HepG2 (cell line): ENCODE measurements around the gene PKP3. TPM values are rescaled to one million over a fixed set of nuclear protein-coding genes. Genes with fewer than 3 reads are reported as not detected.

Source experiments
- ATF5 ChIP-seq: sonication (generic); formaldehyde crosslinking; IDR thresholded peaks from 2 replicates; pipeline ENCODE4 v1.4.0; 2020; ENCODE audit warnings: mild to moderate bottlenecking, low read depth, missing genetic modification reagents
- ELF1 ChIP-seq: sonication (generic); formaldehyde crosslinking; IDR thresholded peaks from 2 replicates; pipeline ENCODE4 v1.4.0; 2020; ENCODE audit warnings: missing genetic modification reagents
- EZH2 ChIP-seq: conservative IDR thresholded peaks from 2 replicates; pipeline ENCODE4 v1.6.1; 2012; ENCODE audit warnings: mild to moderate bottlenecking, low read depth, low read length, moderate library complexity
- ISL2 ChIP-seq: sonication (generic); formaldehyde crosslinking; IDR thresholded peaks from 2 replicates; pipeline ENCODE4 v1.5.0; 2020; ENCODE audit warnings: missing genetic modification reagents
- LCORL ChIP-seq, 2 experiments: fragments of 450-650 bp in 1 of 2; sonication (generic) in 1 of 2; formaldehyde crosslinking in 1 of 2; IDR thresholded peaks; 2 replicates each; pipeline versions ENCODE4 v1.5.0 to v1.6.1; 2017 to 2020; ENCODE audit warnings: antibody characterized with exemption in 1 of 2, missing genetic modification reagents in 1 of 2
- NRL ChIP-seq: sonication (generic); formaldehyde crosslinking; IDR thresholded peaks from 2 replicates; pipeline ENCODE4 v1.5.0; 2020; ENCODE audit warnings: missing genetic modification reagents, mild to moderate bottlenecking, moderate library complexity, borderline replicate concordance
- STAT6 ChIP-seq: sonication (generic); formaldehyde crosslinking; IDR thresholded peaks from 2 replicates; pipeline ENCODE4 v1.4.0; 2020; ENCODE audit warnings: missing genetic modification reagents, mild to moderate bottlenecking, borderline replicate concordance
- U2AF2 ChIP-seq: fragments of 200-400 bp; formaldehyde crosslinking; IDR thresholded peaks from 2 replicates; pipeline ENCODE4 v1.6.1; 2017; ENCODE audit warnings: low read depth, mild to moderate bottlenecking, low read length
- ZNF713 ChIP-seq: sonication (generic); formaldehyde crosslinking; IDR thresholded peaks from 2 replicates; pipeline ENCODE4 v1.4.0; 2020; ENCODE audit warnings: mild to moderate bottlenecking, missing genetic modification reagents
- ZNF772 ChIP-seq: sonication (generic); formaldehyde crosslinking; IDR thresholded peaks from 2 replicates; pipeline ENCODE4 v1.5.0; 2020; ENCODE audit warnings: mild to moderate bottlenecking, missing genetic modification reagents
- ZNF788 ChIP-seq: sonication (generic); formaldehyde crosslinking; IDR thresholded peaks from 2 replicates; pipeline ENCODE4 v1.5.0; 2020; ENCODE audit warnings: mild to moderate bottlenecking, missing genetic modification reagents, borderline replicate concordance
- ZSCAN29 ChIP-seq: sonication (generic); formaldehyde crosslinking; conservative IDR thresholded peaks from 2 replicates; pipeline ENCODE4 v1.4.0; 2020; ENCODE audit warnings: mild to moderate bottlenecking, missing genetic modification reagents
- polyA plus RNA-seq, 8 experiments: library from polyadenylated mRNA; depleted of rRNA in 3 of 8; stranded (reverse) in 7 of 8; unstranded in 1 of 8; fragments of >200 nt; fragmentation: Illumina TruSeq in 4 of 8; extraction: Trizol in 4 of 8; gene quantifications; 2 replicates each; pipeline versions ENCODE4 v1.2.1 to v1.2.3, GENCODE V29; 2011 to 2016; ENCODE audit warnings: low read depth in 4 of 8, missing spikeins in 1 of 8, mixed read lengths in 1 of 8; ENCODE audit not compliant: insufficient read depth in 1 of 8
- total RNA-seq, 5 experiments: library from RNA; depleted of rRNA; stranded (reverse); fragments of >200 nt; fragmentation: Illumina TruSeq; extraction: Trizol; gene quantifications; 2 replicates each; pipeline ENCODE4 v1.2.3, GENCODE V29; 2016; ENCODE audit warnings: low read depth in 1 of 5
- TF ChIP-seq, protein P1 (sequence below): sonication (generic); formaldehyde crosslinking; IDR thresholded peaks from 2 replicates; pipeline ENCODE4 v1.4.0; 2020; ENCODE audit warnings: missing genetic modification reagents
- TF ChIP-seq, protein P2 (sequence below): IDR thresholded peaks from 2 replicates; pipeline ENCODE4 v1.4.0; 2020; ENCODE audit warnings: mild to moderate bottlenecking, missing genetic modification reagents
- TF ChIP-seq, protein P3 (sequence below): sonication (generic); formaldehyde crosslinking; IDR thresholded peaks from 2 replicates; pipeline ENCODE4 v1.4.0; 2020; ENCODE audit warnings: mild to moderate bottlenecking, missing genetic modification reagents, borderline replicate concordance

PKP3 gene
- total and polyA plus RNA-seq, 2 of the 13 experiments (the other 11 are each of a cell fraction or from before 2014, with no cell fraction given), result 18.0 to 28.7 TPM

DNA sequence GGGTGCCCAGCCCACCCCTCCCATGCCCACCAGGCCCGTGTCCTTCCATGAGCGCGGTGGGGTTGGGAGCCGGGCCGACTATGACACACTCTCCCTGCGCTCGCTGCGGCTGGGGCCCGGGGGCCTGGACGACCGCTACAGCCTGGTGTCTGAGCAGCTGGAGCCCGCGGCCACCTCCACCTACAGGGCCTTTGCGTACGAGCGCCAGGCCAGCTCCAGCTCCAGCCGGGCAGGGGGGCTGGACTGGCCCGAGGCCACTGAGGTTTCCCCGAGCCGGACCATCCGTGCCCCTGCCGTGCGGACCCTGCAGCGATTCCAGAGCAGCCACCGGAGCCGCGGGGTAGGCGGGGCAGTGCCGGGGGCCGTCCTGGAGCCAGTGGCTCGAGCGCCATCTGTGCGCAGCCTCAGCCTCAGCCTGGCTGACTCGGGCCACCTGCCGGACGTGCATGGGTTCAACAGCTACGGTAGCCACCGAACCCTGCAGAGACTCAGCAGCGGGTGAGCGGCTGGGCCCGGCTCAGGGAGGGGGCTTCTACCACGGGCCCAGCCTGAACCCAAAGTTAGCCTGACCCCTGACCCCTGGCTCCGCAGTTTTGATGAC, 3.0 kb downstream of the PKP3 start (continued):
- TF ChIP-seq, protein P1, sequence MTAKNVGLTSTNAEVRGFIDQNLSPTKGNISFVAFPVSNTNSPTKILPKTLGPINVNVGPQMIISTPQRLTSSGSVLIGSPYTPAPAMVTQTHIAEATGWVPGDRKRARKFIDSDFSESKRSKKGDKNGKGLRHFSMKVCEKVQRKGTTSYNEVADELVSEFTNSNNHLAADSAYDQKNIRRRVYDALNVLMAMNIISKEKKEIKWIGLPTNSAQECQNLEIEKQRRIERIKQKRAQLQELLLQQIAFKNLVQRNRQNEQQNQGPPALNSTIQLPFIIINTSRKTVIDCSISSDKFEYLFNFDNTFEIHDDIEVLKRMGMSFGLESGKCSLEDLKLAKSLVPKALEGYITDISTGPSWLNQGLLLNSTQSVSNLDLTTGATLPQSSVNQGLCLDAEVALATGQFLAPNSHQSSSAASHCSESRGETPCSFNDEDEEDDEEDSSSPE (CRISPR knock-in tag), result 0 out of 2 replicates have a peak, but pooled peaks have one; percentile 26
- TF ChIP-seq ELF1 (CRISPR knock-in tag) (peak; percentile 24; the same call in 1 of the 2 replicates), ZNF788 (no peak; the same call in 1 of the 2 replicates), ATF5 (no peak), ISL2 (no peak), NRL (no peak), ZNF713 (no peak), ZNF772 (peak; percentile 78), U2AF2 (no peak), STAT6 (CRISPR knock-in tag) (peak; percentile 40; the same call in 1 of the 2 replicates), ZSCAN29 (no peak), EZH2 (no peak), LCORL (IDR thresholded peaks at IDR 0.05) (no peak), LCORL (CRISPR knock-in tag; IDR thresholded peaks at IDR 0.05) (peak; percentile 94)
- TF ChIP-seq, protein P2, sequence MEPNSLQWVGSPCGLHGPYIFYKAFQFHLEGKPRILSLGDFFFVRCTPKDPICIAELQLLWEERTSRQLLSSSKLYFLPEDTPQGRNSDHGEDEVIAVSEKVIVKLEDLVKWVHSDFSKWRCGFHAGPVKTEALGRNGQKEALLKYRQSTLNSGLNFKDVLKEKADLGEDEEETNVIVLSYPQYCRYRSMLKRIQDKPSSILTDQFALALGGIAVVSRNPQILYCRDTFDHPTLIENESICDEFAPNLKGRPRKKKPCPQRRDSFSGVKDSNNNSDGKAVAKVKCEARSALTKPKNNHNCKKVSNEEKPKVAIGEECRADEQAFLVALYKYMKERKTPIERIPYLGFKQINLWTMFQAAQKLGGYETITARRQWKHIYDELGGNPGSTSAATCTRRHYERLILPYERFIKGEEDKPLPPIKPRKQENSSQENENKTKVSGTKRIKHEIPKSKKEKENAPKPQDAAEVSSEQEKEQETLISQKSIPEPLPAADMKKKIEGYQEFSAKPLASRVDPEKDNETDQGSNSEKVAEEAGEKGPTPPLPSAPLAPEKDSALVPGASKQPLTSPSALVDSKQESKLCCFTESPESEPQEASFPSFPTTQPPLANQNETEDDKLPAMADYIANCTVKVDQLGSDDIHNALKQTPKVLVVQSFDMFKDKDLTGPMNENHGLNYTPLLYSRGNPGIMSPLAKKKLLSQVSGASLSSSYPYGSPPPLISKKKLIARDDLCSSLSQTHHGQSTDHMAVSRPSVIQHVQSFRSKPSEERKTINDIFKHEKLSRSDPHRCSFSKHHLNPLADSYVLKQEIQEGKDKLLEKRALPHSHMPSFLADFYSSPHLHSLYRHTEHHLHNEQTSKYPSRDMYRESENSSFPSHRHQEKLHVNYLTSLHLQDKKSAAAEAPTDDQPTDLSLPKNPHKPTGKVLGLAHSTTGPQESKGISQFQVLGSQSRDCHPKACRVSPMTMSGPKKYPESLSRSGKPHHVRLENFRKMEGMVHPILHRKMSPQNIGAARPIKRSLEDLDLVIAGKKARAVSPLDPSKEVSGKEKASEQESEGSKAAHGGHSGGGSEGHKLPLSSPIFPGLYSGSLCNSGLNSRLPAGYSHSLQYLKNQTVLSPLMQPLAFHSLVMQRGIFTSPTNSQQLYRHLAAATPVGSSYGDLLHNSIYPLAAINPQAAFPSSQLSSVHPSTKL (CRISPR knock-in tag), result peak; percentile 33; the same call in 1 of the 2 replicates
- TF ChIP-seq, protein P3, sequence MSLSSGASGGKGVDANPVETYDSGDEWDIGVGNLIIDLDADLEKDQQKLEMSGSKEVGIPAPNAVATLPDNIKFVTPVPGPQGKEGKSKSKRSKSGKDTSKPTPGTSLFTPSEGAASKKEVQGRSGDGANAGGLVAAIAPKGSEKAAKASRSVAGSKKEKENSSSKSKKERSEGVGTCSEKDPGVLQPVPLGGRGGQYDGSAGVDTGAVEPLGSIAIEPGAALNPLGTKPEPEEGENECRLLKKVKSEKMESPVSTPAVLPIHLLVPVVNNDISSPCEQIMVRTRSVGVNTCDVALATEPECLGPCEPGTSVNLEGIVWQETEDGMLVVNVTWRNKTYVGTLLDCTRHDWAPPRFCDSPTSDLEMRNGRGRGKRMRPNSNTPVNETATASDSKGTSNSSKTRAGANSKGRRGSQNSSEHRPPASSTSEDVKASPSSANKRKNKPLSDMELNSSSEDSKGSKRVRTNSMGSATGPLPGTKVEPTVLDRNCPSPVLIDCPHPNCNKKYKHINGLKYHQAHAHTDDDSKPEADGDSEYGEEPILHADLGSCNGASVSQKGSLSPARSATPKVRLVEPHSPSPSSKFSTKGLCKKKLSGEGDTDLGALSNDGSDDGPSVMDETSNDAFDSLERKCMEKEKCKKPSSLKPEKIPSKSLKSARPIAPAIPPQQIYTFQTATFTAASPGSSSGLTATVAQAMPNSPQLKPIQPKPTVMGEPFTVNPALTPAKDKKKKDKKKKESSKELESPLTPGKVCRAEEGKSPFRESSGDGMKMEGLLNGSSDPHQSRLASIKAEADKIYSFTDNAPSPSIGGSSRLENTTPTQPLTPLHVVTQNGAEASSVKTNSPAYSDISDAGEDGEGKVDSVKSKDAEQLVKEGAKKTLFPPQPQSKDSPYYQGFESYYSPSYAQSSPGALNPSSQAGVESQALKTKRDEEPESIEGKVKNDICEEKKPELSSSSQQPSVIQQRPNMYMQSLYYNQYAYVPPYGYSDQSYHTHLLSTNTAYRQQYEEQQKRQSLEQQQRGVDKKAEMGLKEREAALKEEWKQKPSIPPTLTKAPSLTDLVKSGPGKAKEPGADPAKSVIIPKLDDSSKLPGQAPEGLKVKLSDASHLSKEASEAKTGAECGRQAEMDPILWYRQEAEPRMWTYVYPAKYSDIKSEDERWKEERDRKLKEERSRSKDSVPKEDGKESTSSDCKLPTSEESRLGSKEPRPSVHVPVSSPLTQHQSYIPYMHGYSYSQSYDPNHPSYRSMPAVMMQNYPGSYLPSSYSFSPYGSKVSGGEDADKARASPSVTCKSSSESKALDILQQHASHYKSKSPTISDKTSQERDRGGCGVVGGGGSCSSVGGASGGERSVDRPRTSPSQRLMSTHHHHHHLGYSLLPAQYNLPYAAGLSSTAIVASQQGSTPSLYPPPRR (CRISPR knock-in tag), result no peak
